GM12873 (cell line): ENCODE data around the gene ZNF536.

Experiments
- CTCF ChIP-seq: IDR thresholded peaks from 2 replicates; pipeline ENCODE4 v1.5.1; 2012; ENCODE audit warnings: low read depth, mild to moderate bottlenecking, moderate library complexity, low read length, control low read depth; ENCODE audit not compliant: insufficient read depth; ENCODE audit errors: missing control alignments

ZNF536 gene

GRCh38 chr19:30520735-30521479, 148.7 kb downstream of the ZNF536 start:
- TF ChIP-seq CTCF = no peak

- TF ChIP-seq CTCF = no peak
Measured at GRCh38 chr19:30521937-30522336, 149.8 kb downstream of the ZNF536 start.

GRCh38 chr19:30522341-30522740, 150.2 kb downstream of the ZNF536 start:
- no peak for TF ChIP-seq CTCF

- no peak for TF ChIP-seq CTCF
Measured at GRCh38 chr19:30523791-30524190, 151.6 kb downstream of the ZNF536 start.

GRCh38 chr19:30525383-30525782, 153.2 kb downstream of the ZNF536 start:
- TF ChIP-seq CTCF = no peak

GRCh38 chr19:30528919-30529318, 156.7 kb downstream of the ZNF536 start:
- no peak for TF ChIP-seq CTCF

GRCh38 chr19:30529876-30530275, 157.7 kb downstream of the ZNF536 start:
- TF ChIP-seq CTCF = no peak
